HG02588 (cell line): ENCODE measurements around the gene GPR39.

Experiments
- ATAC-seq: cut with Tn5 transposase; IDR thresholded peaks from one replicate; pipeline ENCODE4 v1.9.1; 2021; ENCODE audit warnings: mild to moderate bottlenecking, moderate library complexity; ENCODE audit not compliant: unreplicated experiment

Gene GPR39

GRCh38 chr2:132597166-132597565, 180.6 kb downstream of the GPR39 start:
- no peak for ATAC-seq

- ATAC-seq = no peak
Measured at GRCh38 chr2:132597831-132598230, 181.2 kb downstream of the GPR39 start.

GRCh38 chr2:132598536-132598935, 181.9 kb downstream of the GPR39 start:
- no peak for ATAC-seq

GRCh38 chr2:132599556-132599955, 183.0 kb downstream of the GPR39 start:
- no peak for ATAC-seq

- no peak for ATAC-seq
Measured at GRCh38 chr2:132604561-132604960, 188.0 kb downstream of the GPR39 start.

GRCh38 chr2:132605236-132606180, 188.9 kb downstream of the GPR39 start:
- no peak for ATAC-seq

- ATAC-seq = no peak
Measured at GRCh38 chr2:132606649-132607048, 190.0 kb downstream of the GPR39 start.

GRCh38 chr2:132607426-132608090, 191.0 kb downstream of the GPR39 start:
- ATAC-seq = no peak

- ATAC-seq = no peak
Measured at GRCh38 chr2:132608311-132608710, 191.7 kb downstream of the GPR39 start.

GRCh38 chr2:132609101-132609890, 192.7 kb downstream of the GPR39 start:
- ATAC-seq = no peak

- no peak for ATAC-seq
Measured at GRCh38 chr2:132611719-132612118, 195.1 kb downstream of the GPR39 start.

GRCh38 chr2:132615329-132616085, 198.9 kb downstream of the GPR39 start:
- ATAC-seq = no peak

- no peak for ATAC-seq
Measured at GRCh38 chr2:132617989-132618388, 201.4 kb downstream of the GPR39 start.

- no peak for ATAC-seq
Measured at GRCh38 chr2:132618734-132619133, 202.1 kb downstream of the GPR39 start.

GRCh38 chr2:132620115-132620514, 203.5 kb downstream of the GPR39 start:
- no peak for ATAC-seq

GRCh38 chr2:132621131-132621875, 204.7 kb downstream of the GPR39 start:
- ATAC-seq = no peak

- ATAC-seq = no peak
Measured at GRCh38 chr2:132623096-132623839, 206.7 kb downstream of the GPR39 start.

- ATAC-seq = no peak
Measured at GRCh38 chr2:132627536-132627935, 210.9 kb downstream of the GPR39 start.

GRCh38 chr2:132632000-132632649, 215.5 kb downstream of the GPR39 start:
- ATAC-seq = no peak
